ENCODE measurements around the gene OR14A2.

GRCh38 chr1:247721222-247721621 is 26.7 kb downstream of the OR14A2 start:
- no peak for TF ChIP-seq CTCF (IDR thresholded peaks at IDR 0.05)
- no peak for TF ChIP-seq EZH2 (IDR thresholded peaks at IDR 0.05; ENCODE audit: borderline replicate concordance, insufficient read depth, low read depth, low read length, poor library complexity, severe bottlenecking)

Measured in B cell (primary cell).